BLaER1 treated with 17β-estradiol and CSF1 and Interleukin-3, amounts not matched to agents 10 nM and 100 nM (cell line): Measurements from ENCODE around the gene SEMG2.

Source experiments
- H3K27ac ChIP-seq, 11 experiments: shearing (Covaris generic); formaldehyde crosslinking; 2 replicates each; pipeline ENCODE4 v1.8.1; 2022
- H3K27me3 ChIP-seq, 11 experiments: shearing (Covaris generic); formaldehyde crosslinking; 2 replicates each; pipeline ENCODE4 v1.8.1; 2022
- H3K36me3 ChIP-seq, 11 experiments: shearing (Covaris generic); formaldehyde crosslinking; 2 replicates each; pipeline ENCODE4 v1.8.1; 2022
- H3K4me1 ChIP-seq, 10 experiments: shearing (Covaris generic); formaldehyde crosslinking; 2 replicates each; pipeline ENCODE4 v1.8.1; 2022
- H3K4me2 ChIP-seq, 11 experiments: shearing (Covaris generic); formaldehyde crosslinking; 2 replicates each; pipeline ENCODE4 v1.8.1; 2022
- H3K4me3 ChIP-seq, 10 experiments: shearing (Covaris generic); formaldehyde crosslinking; 2 replicates each; pipeline ENCODE4 v1.8.1; 2022
- H3K9ac ChIP-seq, 11 experiments: shearing (Covaris generic); formaldehyde crosslinking; 2 replicates each; pipeline ENCODE4 v1.8.1; 2022
- H3K9me3 ChIP-seq, 11 experiments: shearing (Covaris generic); formaldehyde crosslinking; replicated peaks in 1 of 11; 2 replicates each; pipeline ENCODE4 v1.8.1; 2022
- H4K20me1 ChIP-seq, 11 experiments: shearing (Covaris generic); formaldehyde crosslinking; 2 replicates each; pipeline ENCODE4 v1.8.1; 2022
- Cebpa-rat ChIP-seq, 11 experiments: shearing (Covaris generic); IDR thresholded peaks; 2 replicates each; pipeline ENCODE4 v1.8.1; 2022

The SEMG2 gene

DNA sequence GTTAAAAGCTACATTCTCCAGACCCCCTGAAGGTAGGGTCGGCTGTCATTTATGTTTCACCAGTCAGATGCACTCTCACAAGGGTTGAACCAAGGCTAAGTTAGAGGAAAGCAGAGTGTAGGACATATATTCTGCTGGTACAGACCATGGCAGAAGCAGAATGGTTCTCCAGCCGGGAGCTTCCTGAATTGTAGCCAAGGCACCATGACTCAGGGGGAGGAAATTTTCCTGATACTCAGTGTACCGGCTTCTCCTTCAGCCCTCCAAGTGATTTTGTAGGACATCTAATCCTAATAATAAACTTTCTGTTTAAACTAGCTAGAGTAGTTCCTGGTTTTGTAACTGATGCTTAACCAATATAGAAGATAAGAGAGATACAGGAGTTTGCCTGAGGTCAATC, 47.4 kb downstream of the SEMG2 start:
- H3K9ac ChIP-seq: no peak overlapping the region
- H3K27ac ChIP-seq: no peak overlapping the region
- no peak overlapping the region for H3K4me3 ChIP-seq
- H3K9me3 ChIP-seq: no peaks in the 10 kb centered on the region
- H3K4me2 ChIP-seq: no peak overlapping the region
- no peaks in the 10 kb centered on the region for H3K36me3 ChIP-seq
- H3K27me3 ChIP-seq: no peaks in the 10 kb centered on the region
- no peaks in the 10 kb centered on the region for H4K20me1 ChIP-seq
- H3K4me1 ChIP-seq: no peaks in the 10 kb centered on the region
- no peak for TF ChIP-seq Cebpa-rat (IDR thresholded peaks at IDR 0.05)

DNA sequence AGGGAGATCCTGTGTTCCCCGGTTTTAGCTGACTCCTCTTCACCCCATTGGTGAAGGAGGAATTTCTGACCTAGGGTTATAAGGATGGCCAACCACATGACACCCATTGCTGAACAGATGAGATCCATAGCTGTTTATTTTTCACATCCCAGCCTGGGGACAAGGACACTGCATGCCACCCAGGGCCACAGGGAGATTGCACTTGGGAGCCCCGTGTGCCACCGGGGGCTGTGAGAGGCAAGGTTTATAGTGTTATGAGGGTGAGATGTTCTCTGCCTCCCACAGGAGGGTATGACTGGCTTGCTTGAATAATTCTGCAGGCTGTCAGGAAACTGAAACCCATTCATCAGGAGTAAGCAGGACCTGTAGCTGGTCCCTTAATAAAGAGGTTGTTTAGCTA, 47.9 kb downstream of the SEMG2 start:
- no peaks in the 10 kb centered on the region for H3K4me1 ChIP-seq
- H3K4me3 ChIP-seq: no peak overlapping the region
- H3K36me3 ChIP-seq: no peaks in the 10 kb centered on the region
- no peak overlapping the region for H3K4me2 ChIP-seq
- no peaks in the 10 kb centered on the region for H3K27me3 ChIP-seq
- H4K20me1 ChIP-seq: no peaks in the 10 kb centered on the region
- H3K9me3 ChIP-seq: no peaks in the 10 kb centered on the region
- H3K9ac ChIP-seq: no peak overlapping the region
- no peak for TF ChIP-seq Cebpa-rat (IDR thresholded peaks at IDR 0.05)
- H3K27ac ChIP-seq: no peak overlapping the region

DNA sequence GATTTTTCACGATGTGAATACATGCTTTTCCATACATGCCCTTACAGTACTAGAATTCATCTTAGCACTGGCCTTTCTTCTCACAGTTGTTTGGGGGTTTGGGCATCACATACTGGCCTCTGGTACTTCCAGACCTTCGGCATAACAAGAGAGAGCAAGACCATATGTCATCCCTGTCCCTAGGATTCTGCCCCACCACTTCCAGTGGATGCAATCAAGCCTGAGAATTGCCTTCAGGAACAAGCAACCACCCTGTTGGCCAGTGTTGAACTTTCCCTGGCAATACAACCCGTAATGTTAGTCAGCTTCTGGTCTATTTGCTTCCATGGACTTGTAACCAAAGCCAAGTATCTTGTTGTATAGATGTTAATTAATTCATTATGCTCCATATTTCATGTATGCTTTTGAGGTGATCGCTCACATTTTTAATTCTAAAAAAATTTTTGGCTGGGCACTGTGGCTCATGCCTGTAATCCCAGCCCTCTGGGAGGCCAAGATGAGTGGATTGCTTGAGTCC, 48.6 kb downstream of the SEMG2 start:
- no peaks in the 10 kb centered on the region for H3K4me1 ChIP-seq
- H3K9me3 ChIP-seq: no peaks in the 10 kb centered on the region
- no peak overlapping the region for H3K27ac ChIP-seq
- no peak overlapping the region for H3K4me2 ChIP-seq
- no peak for TF ChIP-seq Cebpa-rat (IDR thresholded peaks at IDR 0.05)
- no peaks in the 10 kb centered on the region for H3K27me3 ChIP-seq
- H3K9ac ChIP-seq: no peak overlapping the region
- no peaks in the 10 kb centered on the region for H4K20me1 ChIP-seq
- H3K36me3 ChIP-seq: no peaks in the 10 kb centered on the region
- H3K4me3 ChIP-seq: no peak overlapping the region
